Effector memory CD4-positive, alpha-beta T cell (primary cell): Measurements from ENCODE around the gene CMTM4.

ENCODE experiments used
- DNase-seq, 3 donors: peaks; one replicate each; pipeline ENCODE4 v3.0.0-alpha.2; 2020
- H3K27ac ChIP-seq: 2 replicates; pipeline ENCODE4 v1.7.0; 2013; ENCODE audit warnings: mild to moderate bottlenecking, low read length, moderate library complexity; ENCODE audit not compliant: insufficient read depth, poor library complexity, severe bottlenecking
- H3K27me3 ChIP-seq: replicated peaks from 2 replicates; pipeline ENCODE4 v1.7.0; 2013; ENCODE audit warnings: mild to moderate bottlenecking, low read length; ENCODE audit not compliant: insufficient read depth, control insufficient read depth, poor library complexity, severe bottlenecking
- H3K36me3 ChIP-seq: 2 replicates; pipeline ENCODE4 v1.7.0; 2013; ENCODE audit warnings: mild to moderate bottlenecking, low read length, moderate library complexity; ENCODE audit not compliant: control insufficient read depth, insufficient read depth
- H3K4me1 ChIP-seq: 2 replicates; pipeline ENCODE4 v1.7.0; 2013; ENCODE audit warnings: low read length, mild to moderate bottlenecking; ENCODE audit not compliant: control insufficient read depth, insufficient read depth, poor library complexity, severe bottlenecking
- H3K4me3 ChIP-seq: 2 replicates; pipeline ENCODE4 v1.7.0; 2013; ENCODE audit warnings: low read length, low read depth, mild to moderate bottlenecking; ENCODE audit not compliant: insufficient read depth, poor library complexity, severe bottlenecking
- H3K9me3 ChIP-seq: 2 replicates; pipeline ENCODE4 v1.7.0; 2013; ENCODE audit warnings: mild to moderate bottlenecking, low read length, moderate library complexity; ENCODE audit not compliant: control insufficient read depth
- total RNA-seq, 3 donors: gene quantifications; one replicate each; lab custom pipeline; 2026; lab: John Stamatoyannopoulos, UW

Gene CMTM4
- 1.2 to 2.1 (median 1.5) reads per million in 3 donors for total RNA-seq

GRCh38 chr16:66696669-66697630 is at the start of gene CMTM4:
Gene CMTM4 (minus strand): TSS chr16:66696743. CDS start chr16:66696525, 218 bp downstream.
- Histone ChIP-seq H3K9me3 (no peaks in the 10 kb centered on the region), H3K27me3 (no peaks in the 10 kb centered on the region), H3K4me3 (peak within 1 kb of the TSS; percentile 80), H3K36me3 (no peaks in the 10 kb centered on the region), H3K4me1 (peaks cover 14% of the 10 kb centered on the region), H3K27ac (no peak within 1 kb of the TSS)
- peak; percentile 66 to 72 (median 68) for DNase-seq

GRCh38 chr16:66746048-66746447 is 49.5 kb upstream of the CMTM4 start:
- H3K36me3 ChIP-seq: peaks cover 62% of the 10 kb centered on the region
- H3K4me3 ChIP-seq: no peak overlapping the region
- H3K4me1 ChIP-seq: peaks cover 14% of the 10 kb centered on the region
- no peaks in the 10 kb centered on the region for H3K27me3 ChIP-seq
- no peak for DNase-seq
- H3K27ac ChIP-seq: no peak overlapping the region
- H3K9me3 ChIP-seq: no peaks in the 10 kb centered on the region

- no peaks in the 10 kb centered on the region for H3K4me1 ChIP-seq
- no peak overlapping the region for H3K4me3 ChIP-seq
- peaks cover 67% of the 10 kb centered on the region for H3K36me3 ChIP-seq
- H3K27me3 ChIP-seq: no peaks in the 10 kb centered on the region
- H3K9me3 ChIP-seq: no peaks in the 10 kb centered on the region
- DNase-seq: no peak
- H3K27ac ChIP-seq: no peak overlapping the region
These were observed 45.6 kb upstream of the CMTM4 start for GRCh38 chr16:66741950-66742808.

GRCh38 chr16:66741169-66741900 is 44.8 kb upstream of the CMTM4 start:
- Histone ChIP-seq H3K27ac (no peak overlapping the region), H3K27me3 (no peaks in the 10 kb centered on the region), H3K36me3 (peaks cover 69% of the 10 kb centered on the region), H3K4me1 (no peaks in the 10 kb centered on the region), H3K9me3 (no peaks in the 10 kb centered on the region), H3K4me3 (no peak overlapping the region)
- no peak for DNase-seq

GRCh38 chr16:66740533-66740932 is 44.0 kb upstream of the CMTM4 start:
- Histone ChIP-seq H3K36me3 (peaks cover 72% of the 10 kb centered on the region), H3K9me3 (no peaks in the 10 kb centered on the region), H3K27me3 (no peaks in the 10 kb centered on the region), H3K4me3 (no peak overlapping the region), H3K4me1 (no peaks in the 10 kb centered on the region), H3K27ac (no peak overlapping the region)
- DNase-seq: no peak

GRCh38 chr16:66740010-66740409 is 43.5 kb upstream of the CMTM4 start:
- Histone ChIP-seq H3K27ac (no peak overlapping the region), H3K4me3 (no peak overlapping the region), H3K27me3 (no peaks in the 10 kb centered on the region), H3K4me1 (no peaks in the 10 kb centered on the region), H3K9me3 (no peaks in the 10 kb centered on the region), H3K36me3 (peaks cover 72% of the 10 kb centered on the region)
- DNase-seq: peak in 1 of 3 donors; percentile 2

- no peak overlapping the region for H3K4me3 ChIP-seq
- no peak for DNase-seq
- H3K27ac ChIP-seq: no peak overlapping the region
- peaks cover 74% of the 10 kb centered on the region for H3K36me3 ChIP-seq
- no peaks in the 10 kb centered on the region for H3K27me3 ChIP-seq
- no peaks in the 10 kb centered on the region for H3K4me1 ChIP-seq
- no peaks in the 10 kb centered on the region for H3K9me3 ChIP-seq
These were observed 39.3 kb upstream of the CMTM4 start for GRCh38 chr16:66735891-66736290.

DNA sequence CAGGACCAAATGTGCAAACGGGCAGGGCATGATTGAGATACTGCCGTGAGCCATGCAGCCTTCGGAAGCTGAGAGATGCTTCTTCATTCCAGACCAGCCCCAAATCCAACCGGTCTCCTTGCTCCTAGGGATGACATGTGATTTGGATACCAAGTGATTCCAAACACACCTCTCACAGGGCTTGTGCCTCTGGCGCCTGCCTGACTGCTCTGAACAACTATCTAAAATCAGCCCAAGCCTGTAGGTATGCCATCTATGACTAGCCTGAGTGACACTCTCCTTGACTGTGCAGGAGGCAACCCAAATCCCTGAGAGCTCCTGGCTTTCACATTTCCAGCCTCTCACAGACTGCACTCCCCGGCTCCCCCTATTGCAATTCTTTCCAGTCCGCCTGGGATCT is 34.6 kb upstream of the CMTM4 start:
- DNase-seq: no peak
- Histone ChIP-seq H3K27ac (no peak overlapping the region), H3K4me1 (no peaks in the 10 kb centered on the region), H3K9me3 (no peaks in the 10 kb centered on the region), H3K27me3 (no peaks in the 10 kb centered on the region), H3K4me3 (no peak overlapping the region), H3K36me3 (peaks cover 77% of the 10 kb centered on the region)

DNA sequence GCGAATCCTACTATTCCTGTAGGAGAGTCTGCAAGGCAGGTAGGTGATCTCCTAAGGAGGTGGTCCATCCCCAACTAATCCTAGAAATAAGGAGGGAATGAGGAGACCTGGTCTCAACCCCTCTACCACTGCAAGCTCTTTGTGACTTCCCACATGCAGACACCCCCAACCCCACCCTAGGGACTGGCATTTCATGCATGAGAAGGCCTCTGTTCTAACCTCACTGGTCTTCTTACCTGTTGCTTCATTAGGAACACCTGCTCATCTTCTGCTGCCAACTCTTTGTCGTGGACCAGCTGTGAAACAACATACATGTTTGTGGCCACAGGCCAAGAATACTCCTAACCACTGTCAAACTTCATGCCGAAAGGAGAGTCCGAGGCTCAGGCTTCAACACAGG is 32.3 kb upstream of the CMTM4 start:
- Histone ChIP-seq H3K27me3 (no peaks in the 10 kb centered on the region), H3K27ac (no peak overlapping the region), H3K36me3 (peaks cover 77% of the 10 kb centered on the region), H3K9me3 (no peaks in the 10 kb centered on the region), H3K4me3 (no peak overlapping the region), H3K4me1 (no peaks in the 10 kb centered on the region)
- DNase-seq: no peak
